Activated CD4-positive, alpha-beta memory T cell treated with anti-CD3 and anti-CD28 coated beads for 36 hours (primary cell): Measurements from ENCODE around the gene C16orf54. TPM values are rescaled to one million over a fixed set of nuclear protein-coding genes. Genes with fewer than 3 reads are reported as not detected.
"Not testable (repeated sequence)": the region's sequence is repeated elsewhere in the genome, so short reads cannot be mapped to it uniquely, and the experiment has no call there.

Source experiments
- CTCF ChIA-PET: fragments of 350-600 bp; sonication (Branson Sonifier 250); formaldehyde crosslinking; loops from one replicate; lab custom pipeline; 2021; ENCODE audit warnings: antibody characterized with exemption, inconsistent platforms; lab: Charles Lee
- POLR2A ChIA-PET: fragments of 350-600 bp; sonication (Branson Sonifier 250); formaldehyde crosslinking; loops from one replicate; lab custom pipeline; 2021; ENCODE audit warnings: antibody characterized with exemption; lab: Charles Lee
- DNase-seq: peaks from one replicate; pipeline ENCODE4 v3.0.0-alpha.2; 2020
- H3K27ac Mint-ChIP-seq: one replicate; pipeline ENCODE4 v1.8.0; 2021; ENCODE audit warnings: mixed read lengths
- H3K27me3 Mint-ChIP-seq: one replicate; pipeline ENCODE4 v1.8.0; 2021; ENCODE audit warnings: mixed read lengths
- H3K36me3 Mint-ChIP-seq: one replicate; pipeline ENCODE4 v1.8.0; 2021; ENCODE audit warnings: mixed read lengths
- H3K4me1 Mint-ChIP-seq: one replicate; pipeline ENCODE4 v1.8.0; 2021; ENCODE audit warnings: low read depth, mixed read lengths
- H3K4me3 Mint-ChIP-seq: one replicate; pipeline ENCODE4 v1.8.0; 2021; ENCODE audit warnings: mild to moderate bottlenecking, mixed read lengths
- H3K9me3 Mint-ChIP-seq: one replicate; pipeline ENCODE4 v1.8.0; 2021; ENCODE audit warnings: mixed read lengths
- intact Hi-C: fragments of 100-400 bp; cut with micrococcal nuclease; formaldehyde crosslinking; loops from one replicate; pipeline ENCODE4 v1.15.1; 2023
- total RNA-seq, 2 experiments: library from RNA; stranded (reverse); gene quantifications; one replicate each; pipeline ENCODE4 v1.2.3, GENCODE V29; 2021

Gene C16orf54
- total RNA-seq, 2 experiments from 2014 or later = 25.2 to 26.2 TPM

GRCh38 chr16:29747947-29748759, 2.4 kb upstream of the C16orf54 start:
- POLR2A ChIA-PET = interaction anchor here (1.2 kb wide), 1 partner anchor 42 kb away, joined by 5 read pairs; the partner anchor contains the start of gene KIF22
- no peak overlapping the region for H3K27ac Mint-ChIP-seq
- no peaks in the 10 kb centered on the region for H3K27me3 Mint-ChIP-seq

GRCh38 chr16:29746518-29746917, 728 bp upstream of the C16orf54 start:
- Mint-ChIP-seq H3K36me3 (peaks cover 31% of the 10 kb centered on the region), H3K27ac (peak overlapping the region; percentile 98), H3K4me3 (peak overlapping the region; percentile 97), H3K4me1 (peaks cover 54% of the 10 kb centered on the region)
- not testable (repeated sequence) for H3K9me3 Mint-ChIP-seq, DNase-seq, H3K27me3 Mint-ChIP-seq
- intact Hi-C loops = loop anchor here (2.0 to 5.0 kb wide), 4 partner anchors 36 to 74 kb away; partner anchors contain the start of gene MVP
- ChIA-PET CTCF (interaction anchor here (0.7 to 3.1 kb wide), 5 partner anchors 9 to 61 kb away, joined by 3 to 21 read pairs (median 4); partner anchors contain the start of gene KIF22), POLR2A (interaction anchor here (0.6 to 3.5 kb wide), 6 partner anchors 8 to 136 kb away, joined by 3 to 17 read pairs (median 5); partner anchors contain the start of gene KIF22)

More at GRCh38 chr16:29747947-29748759, 2.4 kb upstream of the C16orf54 start:
- no peaks in the 10 kb centered on the region for H3K9me3 Mint-ChIP-seq
- intact Hi-C loops = loop anchor here (2.0 to 5.0 kb wide), 4 partner anchors 34 to 73 kb away; partner anchors contain the start of gene MVP
- CTCF ChIA-PET = interaction anchor here (0.8 kb wide), 1 partner anchor 37 kb away, joined by 4 read pairs; no protein-coding TSS in a partner anchor
- peaks cover 20% of the 10 kb centered on the region for H3K36me3 Mint-ChIP-seq
- peaks cover 43% of the 10 kb centered on the region for H3K4me1 Mint-ChIP-seq
- DNase-seq = no peak
- no peak overlapping the region for H3K4me3 Mint-ChIP-seq

GRCh38 chr16:29745121-29745852, 503 bp downstream of the C16orf54 start:
- H3K4me3 Mint-ChIP-seq = peak overlapping the region; percentile 97
- H3K27ac Mint-ChIP-seq = peak overlapping the region; percentile 98
- peak; percentile 80 for DNase-seq
- POLR2A ChIA-PET = interaction anchor here (0.7 to 3.5 kb wide), 6 partner anchors 9 to 67 kb away, joined by 3 to 17 read pairs (median 5); partner anchors contain the start of genes KIF22 and PRRT2
- H3K27me3 Mint-ChIP-seq = no peaks in the 10 kb centered on the region
- H3K36me3 Mint-ChIP-seq = peaks cover 34% of the 10 kb centered on the region
- H3K9me3 Mint-ChIP-seq = no peaks in the 10 kb centered on the region
- CTCF ChIA-PET = interaction anchor here (0.9 to 3.1 kb wide), 4 partner anchors 9 to 45 kb away, joined by 3 to 21 read pairs (median 10); partner anchors contain the start of gene KIF22
- H3K4me1 Mint-ChIP-seq = peaks cover 66% of the 10 kb centered on the region
- intact Hi-C loops = loop anchor here (1.0 to 5.0 kb wide), 3 partner anchors 13 to 46 kb away; partner anchors contain the start of gene KIF22

- H3K27ac Mint-ChIP-seq = peak overlapping the region; percentile 98
- peaks cover 73% of the 10 kb centered on the region for H3K4me1 Mint-ChIP-seq
- peak overlapping the region; percentile 97 for H3K4me3 Mint-ChIP-seq
- no peaks in the 10 kb centered on the region for H3K27me3 Mint-ChIP-seq
- H3K9me3 Mint-ChIP-seq = no peaks in the 10 kb centered on the region
- CTCF ChIA-PET = interaction anchor here (0.9 to 3.1 kb wide), 4 partner anchors 41 to 46 kb away, joined by 3 to 21 read pairs (median 10); partner anchors contain the start of gene KIF22
- intact Hi-C loops = loop anchor here (1.0 to 5.0 kb wide), 3 partner anchors 12 to 46 kb away; partner anchors contain the start of gene KIF22
- peaks cover 34% of the 10 kb centered on the region for H3K36me3 Mint-ChIP-seq
- POLR2A ChIA-PET = interaction anchor here (1.0 to 3.5 kb wide), 4 partner anchors 10 to 68 kb away, joined by 3 to 17 read pairs (median 10); partner anchors contain the start of genes KIF22 and PRRT2
- DNase-seq = no peak
These were observed 1.2 kb downstream of the C16orf54 start for GRCh38 chr16:29744541-29745101.

GRCh38 chr16:29743827-29744531, 1.8 kb downstream of the C16orf54 start:
- intact Hi-C loops = loop anchor here (2.0 kb wide), 1 partner anchor 47 kb away; the partner anchor contains the start of gene KIF22
- Mint-ChIP-seq H3K4me1 (peaks cover 76% of the 10 kb centered on the region), H3K36me3 (peaks cover 32% of the 10 kb centered on the region)

GRCh38 chr16:29743475-29743826, 2.3 kb downstream of the C16orf54 start:
- ChIA-PET CTCF (interaction anchor here (0.9 to 1.7 kb wide), 4 partner anchors 11 to 47 kb away, joined by 3 to 6 read pairs (median 4); partner anchors contain the start of gene KIF22), POLR2A (interaction anchor here (0.8 to 3.5 kb wide), 4 partner anchors 9 to 78 kb away, joined by 3 to 15 read pairs (median 5); partner anchors contain the start of gene KIF22)
- H3K27ac Mint-ChIP-seq = peak overlapping the region; percentile 82
- peaks cover 76% of the 10 kb centered on the region for H3K4me1 Mint-ChIP-seq
- no peak for DNase-seq
- peaks cover 30% of the 10 kb centered on the region for H3K36me3 Mint-ChIP-seq
- no peaks in the 10 kb centered on the region for H3K27me3 Mint-ChIP-seq
- peak overlapping the region; percentile 97 for H3K4me3 Mint-ChIP-seq
- intact Hi-C loops = no loop called here
- no peaks in the 10 kb centered on the region for H3K9me3 Mint-ChIP-seq

More at GRCh38 chr16:29743827-29744531, 1.8 kb downstream of the C16orf54 start:
- peak overlapping the region; percentile 82 for H3K27ac Mint-ChIP-seq
- DNase-seq = peak; percentile 59
- no peaks in the 10 kb centered on the region for H3K27me3 Mint-ChIP-seq
- CTCF ChIA-PET = interaction anchor here (0.9 to 3.1 kb wide), 6 partner anchors 10 to 46 kb away, joined by 3 to 21 read pairs (median 5); partner anchors contain the start of gene KIF22
- peak overlapping the region; percentile 97 for H3K4me3 Mint-ChIP-seq
- H3K9me3 Mint-ChIP-seq = no peaks in the 10 kb centered on the region
- POLR2A ChIA-PET = interaction anchor here (0.8 to 3.5 kb wide), 6 partner anchors 10 to 78 kb away, joined by 3 to 17 read pairs (median 5); partner anchors contain the start of genes KIF22 and PRRT2

- CTCF ChIA-PET = interaction anchor here (0.9 to 1.7 kb wide), 3 partner anchors 12 to 47 kb away, joined by 3 to 6 read pairs (median 4); partner anchors contain the start of gene KIF22
- intact Hi-C loops = no loop called here
- Mint-ChIP-seq H3K27me3 (no peaks in the 10 kb centered on the region), H3K4me3 (no peak overlapping the region), H3K27ac (peak overlapping the region; percentile 71), H3K36me3 (peaks cover 30% of the 10 kb centered on the region), H3K4me1 (peaks cover 80% of the 10 kb centered on the region), H3K9me3 (no peaks in the 10 kb centered on the region)
- no peak for DNase-seq
- POLR2A ChIA-PET = interaction anchor here (1.0 to 2.9 kb wide), 2 partner anchors 11 to 77 kb away, joined by 3 to 6 read pairs; no protein-coding TSS in a partner anchor
These were observed 3.0 kb downstream of the C16orf54 start for GRCh38 chr16:29742683-29743275.

- peaks cover 72% of the 10 kb centered on the region for H3K4me1 Mint-ChIP-seq
- CTCF ChIA-PET = interaction anchor here (0.7 kb wide), 1 partner anchor 8 kb away, joined by 3 read pairs; no protein-coding TSS in a partner anchor
- POLR2A ChIA-PET, DNase-seq, H3K9me3 Mint-ChIP-seq, H3K4me3 Mint-ChIP-seq, intact Hi-C loops, H3K27me3 Mint-ChIP-seq: not testable (repeated sequence)
- peaks cover 27% of the 10 kb centered on the region for H3K36me3 Mint-ChIP-seq
- H3K27ac Mint-ChIP-seq = peak overlapping the region; percentile 68
These were observed 5.2 kb downstream of the C16orf54 start for GRCh38 chr16:29740630-29741015.

- H3K27me3 Mint-ChIP-seq, DNase-seq, H3K9me3 Mint-ChIP-seq, intact Hi-C loops, H3K4me3 Mint-ChIP-seq, POLR2A ChIA-PET: not testable (repeated sequence)
- CTCF ChIA-PET = interaction anchor here (1.0 to 2.1 kb wide), 3 partner anchors 11 to 50 kb away, joined by 5 to 9 read pairs (median 8); partner anchors contain the start of gene KIF22
- H3K27ac Mint-ChIP-seq = peak overlapping the region; percentile 3
- peaks cover 72% of the 10 kb centered on the region for H3K4me1 Mint-ChIP-seq
- H3K36me3 Mint-ChIP-seq = peaks cover 26% of the 10 kb centered on the region
These were observed 5.7 kb downstream of the C16orf54 start for GRCh38 chr16:29739927-29740629.
